GM10266 (cell line): ENCODE data around the gene KLF11.

Experiments
- DNase-seq: peaks from one replicate; pipeline ENCODE4 v3.0.0; 2012; ENCODE audit errors: extremely low spot score
- TF ChIP-seq, protein P1 (sequence below): IDR thresholded peaks from 2 replicates; pipeline ENCODE4 v1.5.1; 2012; ENCODE audit warnings: mild to moderate bottlenecking, low read depth; ENCODE audit not compliant: control insufficient read depth, insufficient read depth; ENCODE audit errors: missing control alignments

KLF11 gene

GRCh38 chr2:10035053-10035422 lies 8.3 kb upstream of the KLF11 start:
- no peak for DNase-seq
- TF ChIP-seq, protein P1, sequence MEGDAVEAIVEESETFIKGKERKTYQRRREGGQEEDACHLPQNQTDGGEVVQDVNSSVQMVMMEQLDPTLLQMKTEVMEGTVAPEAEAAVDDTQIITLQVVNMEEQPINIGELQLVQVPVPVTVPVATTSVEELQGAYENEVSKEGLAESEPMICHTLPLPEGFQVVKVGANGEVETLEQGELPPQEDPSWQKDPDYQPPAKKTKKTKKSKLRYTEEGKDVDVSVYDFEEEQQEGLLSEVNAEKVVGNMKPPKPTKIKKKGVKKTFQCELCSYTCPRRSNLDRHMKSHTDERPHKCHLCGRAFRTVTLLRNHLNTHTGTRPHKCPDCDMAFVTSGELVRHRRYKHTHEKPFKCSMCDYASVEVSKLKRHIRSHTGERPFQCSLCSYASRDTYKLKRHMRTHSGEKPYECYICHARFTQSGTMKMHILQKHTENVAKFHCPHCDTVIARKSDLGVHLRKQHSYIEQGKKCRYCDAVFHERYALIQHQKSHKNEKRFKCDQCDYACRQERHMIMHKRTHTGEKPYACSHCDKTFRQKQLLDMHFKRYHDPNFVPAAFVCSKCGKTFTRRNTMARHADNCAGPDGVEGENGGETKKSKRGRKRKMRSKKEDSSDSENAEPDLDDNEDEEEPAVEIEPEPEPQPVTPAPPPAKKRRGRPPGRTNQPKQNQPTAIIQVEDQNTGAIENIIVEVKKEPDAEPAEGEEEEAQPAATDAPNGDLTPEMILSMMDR: no peak

DNA sequence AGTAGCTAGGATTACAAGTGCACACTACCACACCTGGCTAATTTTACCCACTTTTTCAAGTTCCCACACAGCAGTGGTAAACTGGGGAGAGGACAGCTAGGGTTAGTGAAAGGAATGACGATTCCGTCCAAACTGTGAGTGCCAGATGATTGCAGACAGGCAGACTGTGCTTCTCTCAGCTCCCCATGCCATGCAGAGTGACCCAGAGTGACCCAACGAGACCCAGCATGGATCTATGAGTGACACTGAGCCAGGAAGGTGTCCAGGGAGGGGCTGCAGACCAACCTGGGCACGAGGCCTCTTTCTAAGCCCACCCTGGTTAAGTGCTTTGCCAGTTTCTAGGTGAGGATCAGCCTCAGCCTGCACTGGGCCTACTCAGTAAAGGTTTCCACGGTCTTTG lies 7.7 kb upstream of the KLF11 start:
- TF ChIP-seq, protein P1: no peak
- DNase-seq: no peak

DNA sequence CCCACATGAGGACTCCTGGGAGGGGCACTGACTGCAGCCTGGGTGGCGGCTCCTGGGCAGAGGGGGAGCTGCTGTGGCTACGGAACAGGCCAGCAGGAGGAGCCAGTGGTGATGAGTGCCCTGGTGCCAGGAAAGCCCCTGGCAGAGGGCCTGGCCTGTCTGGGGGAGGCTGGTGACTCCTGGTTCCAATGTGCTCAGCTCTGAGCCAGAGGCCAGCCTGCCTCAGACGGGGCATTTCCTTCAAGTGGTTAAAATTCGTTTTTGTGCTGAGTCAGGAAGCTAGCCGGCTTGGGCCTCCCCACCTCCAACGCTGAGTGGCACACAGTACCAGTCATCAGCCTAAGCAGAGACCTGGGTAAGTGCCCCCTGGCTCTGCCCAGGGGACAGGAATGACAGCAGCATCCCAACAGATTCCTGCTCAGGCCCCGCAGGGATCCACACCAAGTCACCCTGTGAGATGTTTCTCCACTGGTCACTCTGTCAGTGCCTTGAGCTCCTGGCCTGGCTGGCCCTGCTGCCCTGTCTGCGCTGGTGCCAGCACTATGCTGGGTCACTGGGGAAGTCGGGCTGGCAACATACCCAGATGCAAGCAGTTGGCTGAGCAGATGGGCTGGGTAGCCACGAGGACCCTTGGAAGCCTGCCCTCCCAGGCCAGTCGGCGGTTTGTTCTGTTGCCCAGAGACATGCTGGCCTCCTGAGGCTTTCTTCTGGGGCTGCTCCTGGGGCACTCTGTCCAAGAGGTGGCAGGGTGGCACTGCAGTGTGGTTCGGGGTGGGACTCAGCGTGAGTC lies 7.1 kb upstream of the KLF11 start:
- TF ChIP-seq, protein P1: peak; percentile 25

GRCh38 chr2:10038123-10038522 lies 5.2 kb upstream of the KLF11 start:
- DNase-seq: no peak
- TF ChIP-seq, protein P1: no peak

More for the DNA sequence above, 7.1 kb upstream of the KLF11 start:
- DNase-seq: no peak

DNA sequence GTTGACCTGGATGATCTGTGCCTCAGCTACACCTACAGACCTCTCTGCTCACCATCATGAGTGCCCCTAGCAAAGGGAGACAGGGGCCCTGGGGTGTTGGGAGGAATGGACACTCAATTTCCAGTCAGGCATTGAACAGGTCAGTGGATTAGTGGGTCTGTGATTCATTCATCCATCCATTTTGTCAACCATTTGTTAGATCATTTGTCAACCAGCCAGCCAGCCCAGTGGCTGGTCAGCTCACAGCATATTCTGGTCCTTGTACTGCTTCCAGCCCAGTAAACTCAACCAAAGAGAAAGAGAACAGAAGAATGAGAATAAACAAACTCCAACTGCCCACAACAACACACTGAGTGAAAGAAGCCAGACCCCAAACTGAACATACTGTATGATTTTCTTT lies 4.6 kb upstream of the KLF11 start:
- TF ChIP-seq, protein P1: no peak

DNA sequence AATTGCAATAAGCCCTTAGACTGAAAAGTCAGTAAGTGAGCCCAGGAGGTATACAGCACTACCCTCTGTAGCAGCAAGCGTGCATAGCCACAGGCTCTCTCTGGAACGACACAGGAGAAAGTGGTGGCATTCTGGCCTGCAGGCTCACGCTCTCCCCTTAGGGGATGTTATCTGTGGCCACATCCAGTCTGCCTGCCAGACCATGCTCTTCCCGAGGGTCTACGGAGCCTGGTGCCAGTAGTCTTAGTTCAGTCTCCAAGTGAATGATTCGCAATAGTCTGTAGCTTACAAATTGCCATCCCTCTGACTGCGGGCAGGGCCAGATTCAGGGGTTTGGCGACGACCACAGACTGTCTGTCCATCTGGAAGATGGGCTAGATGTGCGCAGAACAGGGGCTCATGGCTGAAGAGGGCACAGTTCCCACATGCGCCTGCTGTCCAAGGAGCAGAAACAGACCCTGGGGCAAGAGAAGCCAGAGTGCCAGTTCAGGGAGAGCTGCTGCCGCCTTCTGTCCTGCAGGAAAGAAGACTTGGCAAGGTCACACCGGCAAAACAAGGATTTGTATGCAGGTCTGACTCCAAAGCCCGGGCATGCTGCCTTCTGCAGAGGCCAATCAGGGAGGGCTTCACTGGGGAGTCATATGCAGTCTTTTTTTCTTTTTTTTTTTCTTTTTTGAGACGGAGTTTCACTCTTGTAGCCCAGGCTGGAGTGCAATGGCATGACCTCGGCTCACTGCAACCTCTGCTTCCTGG lies 3.5 kb upstream of the KLF11 start:
- no peak for DNase-seq
- TF ChIP-seq, protein P1: no peak

More for the DNA sequence above, 4.6 kb upstream of the KLF11 start:
- no peak for DNase-seq

DNA sequence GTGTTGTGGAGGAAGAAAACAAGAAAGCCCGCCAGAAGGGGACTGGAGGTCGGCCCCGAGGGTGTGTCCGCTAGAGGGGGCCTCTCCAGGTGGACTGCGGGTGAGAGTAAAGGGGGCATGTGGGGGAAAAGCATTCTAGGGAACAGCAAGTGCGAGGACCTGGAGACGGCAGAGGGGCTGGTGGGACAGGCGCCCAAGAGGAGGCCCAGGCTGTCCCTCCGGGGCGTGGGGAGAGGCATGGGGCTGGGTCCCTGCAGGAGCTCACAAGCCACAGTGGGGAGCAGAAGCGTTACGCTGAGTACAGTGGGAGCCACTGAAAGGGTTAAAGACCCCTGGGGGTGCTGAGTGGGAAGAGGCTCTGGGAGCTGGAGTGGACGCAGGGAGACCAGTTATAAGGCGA lies 1.6 kb upstream of the KLF11 start:
- DNase-seq: no peak
- TF ChIP-seq, protein P1: no peak
